T-helper 1 cell treated with Interleukin-12 subunit alpha and Interleukin-12 subunit beta and Interleukin-4 antibody, amounts not matched to agents 30 ng/mL and 1 ng/mL, for 36 hours (primary cell): Measurements from ENCODE around the gene ZBP1. TPM values are rescaled to one million over a fixed set of nuclear protein-coding genes. Genes with fewer than 3 reads are reported as not detected.

Source experiments
- intact Hi-C: fragments of 100-400 bp; cut with micrococcal nuclease; formaldehyde crosslinking; loops from one replicate; pipeline ENCODE4 v1.15.1; 2024
- total RNA-seq: library from RNA; stranded (reverse); gene quantifications from 2 replicates; pipeline ENCODE4 v1.2.3, GENCODE V29; 2022

The ZBP1 gene
- total RNA-seq, 1 donor from 2014 or later, result 12.5 TPM

GRCh38 chr20:57603120-57603519 lies 17.1 kb downstream of the ZBP1 start:
- intact Hi-C loops, result no loop called here

- intact Hi-C loops, result no loop called here
Observed at GRCh38 chr20:57601737-57602136, 18.5 kb downstream of the ZBP1 start.

- intact Hi-C loops, result no loop called here
Observed at GRCh38 chr20:57601211-57601570, 19.0 kb downstream of the ZBP1 start.

GRCh38 chr20:57600320-57601210 lies 19.7 kb downstream of the ZBP1 start:
- intact Hi-C loops, result no loop called here

- intact Hi-C loops, result loop anchor here (10.0 kb wide), 2 partner anchors 256 to 1044 kb away; no protein-coding TSS in a partner anchor
Observed at GRCh38 chr20:57598491-57598890, 21.7 kb downstream of the ZBP1 start.

- intact Hi-C loops, result loop anchor here (10.0 kb wide), 2 partner anchors 257 to 1043 kb away; no protein-coding TSS in a partner anchor
Observed at GRCh38 chr20:57598060-57598459, 22.2 kb downstream of the ZBP1 start.

GRCh38 chr20:57596998-57597939 lies 23.0 kb downstream of the ZBP1 start:
- intact Hi-C loops, result loop anchor here (1.0 to 10.0 kb wide), 7 partner anchors 22 to 1042 kb away; no protein-coding TSS in a partner anchor

GRCh38 chr20:57596358-57596757 lies 23.9 kb downstream of the ZBP1 start:
- intact Hi-C loops, result loop anchor here (10.0 kb wide), 2 partner anchors 258 to 1042 kb away; no protein-coding TSS in a partner anchor

GRCh38 chr20:57595041-57596030 lies 24.9 kb downstream of the ZBP1 start:
- intact Hi-C loops, result loop anchor here (2.0 to 10.0 kb wide), 3 partner anchors 259 to 1041 kb away; no protein-coding TSS in a partner anchor

GRCh38 chr20:57594092-57594951 lies 25.9 kb downstream of the ZBP1 start:
- intact Hi-C loops, result loop anchor here (1.0 to 10.0 kb wide), 6 partner anchors 80 to 1040 kb away; no protein-coding TSS in a partner anchor

- intact Hi-C loops, result loop anchor here (10.0 kb wide), 2 partner anchors 261 to 1039 kb away; no protein-coding TSS in a partner anchor
Observed at GRCh38 chr20:57593134-57593886, 26.9 kb downstream of the ZBP1 start.

- intact Hi-C loops, result loop anchor here (10.0 kb wide), 2 partner anchors 262 to 1038 kb away; no protein-coding TSS in a partner anchor
Observed at GRCh38 chr20:57592263-57593092, 27.7 kb downstream of the ZBP1 start.

- intact Hi-C loops, result loop anchor here (10.0 kb wide), 2 partner anchors 263 to 1037 kb away; no protein-coding TSS in a partner anchor
Observed at GRCh38 chr20:57591289-57592229, 28.7 kb downstream of the ZBP1 start.

GRCh38 chr20:57590485-57591288 lies 29.5 kb downstream of the ZBP1 start:
- intact Hi-C loops, result loop anchor here (10.0 kb wide), 2 partner anchors 264 to 1036 kb away; no protein-coding TSS in a partner anchor
